ENCODE measurements around the gene HGFAC.

GRCh38 chr4:3483471-3483921 lies 41.7 kb downstream of the HGFAC start:
- no peak for TF ChIP-seq CTCF (conservative IDR thresholded peaks at IDR 0.05; ENCODE audit: low read depth, low read length)
- no peak for TF ChIP-seq EZH2 (IDR thresholded peaks at IDR 0.05; ENCODE audit: low read length, unreplicated experiment)
